Measurements from ENCODE around the gene MEGF8. TPM values are rescaled to one million over a fixed set of nuclear protein-coding genes. Genes with fewer than 3 reads are reported as not detected.
A peak's percentile ranks its signal among the peaks of the same experiment; 100 is the strongest.

MEGF8 gene
- 19.0 TPM for polyA plus RNA-seq (2013, experiment 1 of 2)
- 17.8 TPM for polyA plus RNA-seq (2013, experiment 2 of 2)

- H3K18ac ChIP-seq (ENCODE audit: low read depth in 1 of 2, low read length in 2 of 2) = peak within 1 kb of the TSS; percentile 51 to 71
- H3K4me3 ChIP-seq (ENCODE audit: insufficient read depth in 1 of 2, low read depth in 1 of 2, low read length in 2 of 2) = peak within 1 kb of the TSS; percentile 79 to 95
- no peak within 1 kb of the TSS for H4K91ac ChIP-seq (ENCODE audit: low read length)
- DNase-seq = peak; percentile 99
- peak within 1 kb of the TSS; percentile 56 for H2BK15ac ChIP-seq (ENCODE audit: low read depth, poor library complexity, severe bottlenecking)
- H3K27ac ChIP-seq (ENCODE audit: low read length, poor library complexity, severe bottlenecking) = no peak within 1 kb of the TSS
- H3K4me2 ChIP-seq (ENCODE audit: low read length, poor library complexity, severe bottlenecking) = peak within 1 kb of the TSS; percentile 95
- H2BK5ac ChIP-seq (ENCODE audit: low read depth, low read length, poor library complexity, severe bottlenecking) = no peak within 1 kb of the TSS
- peak within 1 kb of the TSS in 1 of 2 experiments; percentile 43 for H3K4ac ChIP-seq (ENCODE audit: low read depth in 1 of 2, low read length in 2 of 2)
- no peak within 1 kb of the TSS for H2AK5ac ChIP-seq (ENCODE audit: low read length, severe bottlenecking)
- peak within 1 kb of the TSS; percentile 94 for H3K9ac ChIP-seq (ENCODE audit: low read length)
- H2BK120ac ChIP-seq (ENCODE audit: low read depth, low read length) = peak within 1 kb of the TSS; percentile 57
- H2AFZ ChIP-seq (ENCODE audit: low read depth, low read length) = peak within 1 kb of the TSS; percentile 59
- no peaks in the 10 kb centered on the region for H3K9me3 ChIP-seq (ENCODE audit: control insufficient read depth, low read length)
- H2BK12ac ChIP-seq (ENCODE audit: low read length in 2 of 2) = no peak within 1 kb of the TSS
- H3K4me1 ChIP-seq (ENCODE audit: control insufficient read depth, insufficient read depth, low read depth, low read length) = peaks cover 29% of the 10 kb centered on the region
- peak within 1 kb of the TSS; percentile 22 to 62 for H3K14ac ChIP-seq (ENCODE audit: low read length in 2 of 2)
- no peaks in the 10 kb centered on the region for H3K36me3 ChIP-seq (ENCODE audit: control insufficient read depth in 1 of 2, insufficient read depth in 2 of 2, low read depth in 1 of 2, low read length in 2 of 2)
- H3K27me3 ChIP-seq (ENCODE audit: control insufficient read depth in 1 of 2, insufficient read depth in 1 of 2, low read length in 2 of 2) = peaks cover 28 to 34% of the 10 kb centered on the region in 2 experiments
- peaks cover 38% of the 10 kb centered on the region for H3K79me1 ChIP-seq (replicated peaks; ENCODE audit: low read length, poor library complexity, severe bottlenecking)
- peak within 1 kb of the TSS in 1 of 2 experiments; percentile 74 for H3K23ac ChIP-seq (ENCODE audit: low read length in 2 of 2)
- under 1% methylated on average over 30 of the region's 45 CpGs for WGBS
- H4K8ac ChIP-seq (ENCODE audit: low read length) = peak within 1 kb of the TSS; percentile 92
Observed at GRCh38 chr19:42325308-42325895, at the start of gene MEGF8. Gene MEGF8 (plus strand): TSS chr19:42325635. CDS start chr19:42326244, 609 bp downstream.

- Histone ChIP-seq H3K4ac (ENCODE audit: low read depth in 1 of 2, low read length in 2 of 2) (no peak overlapping the region), H3K4me2 (ENCODE audit: low read length, poor library complexity, severe bottlenecking) (no peak overlapping the region), H3K23ac (ENCODE audit: low read length in 2 of 2) (no peak overlapping the region), H3K9ac (ENCODE audit: low read length) (peak overlapping the region; percentile 42), H3K27ac (ENCODE audit: low read length, poor library complexity, severe bottlenecking) (no peak overlapping the region), H3K4me1 (ENCODE audit: control insufficient read depth, insufficient read depth, low read depth, low read length) (peaks cover 71% of the 10 kb centered on the region), H2BK12ac (ENCODE audit: low read length in 2 of 2) (no peak overlapping the region), H3K36me3 (ENCODE audit: control insufficient read depth in 1 of 2, insufficient read depth in 2 of 2, low read depth in 1 of 2, low read length in 2 of 2) (peaks cover 55 to 61% of the 10 kb centered on the region in 2 experiments), H3K9me3 (ENCODE audit: control insufficient read depth, low read length) (no peaks in the 10 kb centered on the region), H2BK15ac (ENCODE audit: low read depth, poor library complexity, severe bottlenecking) (no peak overlapping the region), H3K14ac (ENCODE audit: low read length in 2 of 2) (no peak overlapping the region), H4K91ac (ENCODE audit: low read length) (no peak overlapping the region), H3K27me3 (ENCODE audit: control insufficient read depth in 1 of 2, insufficient read depth in 1 of 2, low read length in 2 of 2) (no peaks in the 10 kb centered on the region), H2AFZ (ENCODE audit: low read depth, low read length) (no peak overlapping the region), H2BK120ac (ENCODE audit: low read depth, low read length) (no peak overlapping the region), H3K4me3 (ENCODE audit: insufficient read depth in 1 of 2, low read depth in 1 of 2, low read length in 2 of 2) (no peak overlapping the region), H3K79me1 (replicated peaks; ENCODE audit: low read length, poor library complexity, severe bottlenecking) (peaks cover 2% of the 10 kb centered on the region), H2BK5ac (ENCODE audit: low read depth, low read length, poor library complexity, severe bottlenecking) (no peak overlapping the region), H4K8ac (ENCODE audit: low read length) (no peak overlapping the region), H3K18ac (ENCODE audit: low read depth in 1 of 2, low read length in 2 of 2) (no peak overlapping the region), H2AK5ac (ENCODE audit: low read length, severe bottlenecking) (no peak overlapping the region)
- no peak for DNase-seq
- 100% methylated on average over 3 of the region's 3 CpGs for WGBS
Observed at GRCh38 chr19:42276284-42276683, 49.2 kb upstream of the MEGF8 start.

GRCh38 chr19:42276821-42277220 is 48.6 kb upstream of the MEGF8 start:
- no peak for DNase-seq
- Histone ChIP-seq H3K9ac (ENCODE audit: low read length) (peak overlapping the region; percentile 42), H3K4ac (ENCODE audit: low read depth in 1 of 2, low read length in 2 of 2) (no peak overlapping the region), H3K79me1 (replicated peaks; ENCODE audit: low read length, poor library complexity, severe bottlenecking) (peaks cover 2% of the 10 kb centered on the region), H3K18ac (ENCODE audit: low read depth in 1 of 2, low read length in 2 of 2) (no peak overlapping the region), H2BK120ac (ENCODE audit: low read depth, low read length) (no peak overlapping the region), H3K27ac (ENCODE audit: low read length, poor library complexity, severe bottlenecking) (peak overlapping the region; percentile 34), H2AFZ (ENCODE audit: low read depth, low read length) (no peak overlapping the region), H3K27me3 (ENCODE audit: control insufficient read depth in 1 of 2, insufficient read depth in 1 of 2, low read length in 2 of 2) (no peaks in the 10 kb centered on the region), H3K4me1 (ENCODE audit: control insufficient read depth, insufficient read depth, low read depth, low read length) (peaks cover 71% of the 10 kb centered on the region), H3K23ac (ENCODE audit: low read length in 2 of 2) (no peak overlapping the region), H3K4me3 (ENCODE audit: insufficient read depth in 1 of 2, low read depth in 1 of 2, low read length in 2 of 2) (no peak overlapping the region), H2AK5ac (ENCODE audit: low read length, severe bottlenecking) (no peak overlapping the region), H3K9me3 (ENCODE audit: control insufficient read depth, low read length) (no peaks in the 10 kb centered on the region), H3K36me3 (ENCODE audit: control insufficient read depth in 1 of 2, insufficient read depth in 2 of 2, low read depth in 1 of 2, low read length in 2 of 2) (peaks cover 55 to 56% of the 10 kb centered on the region in 2 experiments), H3K4me2 (ENCODE audit: low read length, poor library complexity, severe bottlenecking) (no peak overlapping the region), H3K14ac (ENCODE audit: low read length in 2 of 2) (no peak overlapping the region), H2BK5ac (ENCODE audit: low read depth, low read length, poor library complexity, severe bottlenecking) (no peak overlapping the region), H4K91ac (ENCODE audit: low read length) (peak overlapping the region; percentile 4), H2BK15ac (ENCODE audit: low read depth, poor library complexity, severe bottlenecking) (no peak overlapping the region), H2BK12ac (ENCODE audit: low read length in 2 of 2) (no peak overlapping the region), H4K8ac (ENCODE audit: low read length) (no peak overlapping the region)
- 92% methylated on average over 4 of the region's 4 CpGs for WGBS

DNA sequence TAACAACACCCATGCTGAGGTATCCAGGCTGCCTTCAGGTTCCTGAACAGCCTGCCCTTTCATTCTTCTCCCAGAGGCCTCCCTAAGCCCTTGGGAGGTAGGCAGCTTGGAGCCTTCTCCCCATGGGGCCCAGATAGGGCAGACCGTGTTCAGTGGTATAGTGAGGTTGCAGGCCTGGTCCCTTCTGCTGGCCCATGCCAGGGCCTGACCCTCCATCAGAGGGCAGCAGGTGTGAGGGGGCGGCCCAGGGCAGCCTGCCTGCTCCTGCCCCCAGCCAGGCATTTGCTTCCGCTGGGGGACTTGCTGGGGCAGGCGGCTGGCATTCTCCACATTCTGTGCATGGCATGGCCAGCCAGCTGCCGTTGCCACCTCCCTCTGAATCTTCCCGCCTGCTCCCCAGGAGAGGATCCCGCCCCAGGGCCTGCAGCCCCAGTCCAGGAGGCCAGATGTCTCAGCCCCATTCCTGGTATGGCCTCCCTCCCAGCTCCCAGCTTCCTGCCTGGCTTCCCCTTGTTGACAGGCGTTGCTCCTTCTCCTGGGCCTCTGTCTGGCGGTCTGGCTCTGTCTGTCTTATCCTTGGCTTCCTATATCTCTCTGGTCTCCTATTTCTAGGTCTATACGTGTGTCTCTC is 47.5 kb upstream of the MEGF8 start:
- H3K27me3 ChIP-seq (ENCODE audit: control insufficient read depth in 1 of 2, insufficient read depth in 1 of 2, low read length in 2 of 2) = no peaks in the 10 kb centered on the region
- H4K8ac ChIP-seq (ENCODE audit: low read length) = peak overlapping the region; percentile 38
- H3K14ac ChIP-seq (ENCODE audit: low read length in 2 of 2) = peak overlapping the region in 1 of 2 experiments; percentile 35
- H2AK5ac ChIP-seq (ENCODE audit: low read length, severe bottlenecking) = peak overlapping the region; percentile 89
- peak overlapping the region; percentile 79 for H3K9ac ChIP-seq (ENCODE audit: low read length)
- peak; percentile 30 for DNase-seq
- peak overlapping the region; percentile 27 for H4K91ac ChIP-seq (ENCODE audit: low read length)
- peak overlapping the region; percentile 56 for H2BK15ac ChIP-seq (ENCODE audit: low read depth, poor library complexity, severe bottlenecking)
- H2BK5ac ChIP-seq (ENCODE audit: low read depth, low read length, poor library complexity, severe bottlenecking) = peak overlapping the region; percentile 67
- peak overlapping the region in 1 of 2 experiments; percentile 23 for H3K4me3 ChIP-seq (ENCODE audit: insufficient read depth in 1 of 2, low read depth in 1 of 2, low read length in 2 of 2)
- H3K9me3 ChIP-seq (ENCODE audit: control insufficient read depth, low read length) = no peaks in the 10 kb centered on the region
- peak overlapping the region in 1 of 2 experiments; percentile 16 for H3K23ac ChIP-seq (ENCODE audit: low read length in 2 of 2)
- peak overlapping the region in 1 of 2 experiments; percentile 49 for H3K18ac ChIP-seq (ENCODE audit: low read depth in 1 of 2, low read length in 2 of 2)
- peaks cover 74% of the 10 kb centered on the region for H3K4me1 ChIP-seq (ENCODE audit: control insufficient read depth, insufficient read depth, low read depth, low read length)
- H2BK12ac ChIP-seq (ENCODE audit: low read length in 2 of 2) = peak overlapping the region in 1 of 2 experiments; percentile 72
- WGBS = 65% methylated on average over 10 of the region's 10 CpGs
- H3K4ac ChIP-seq (ENCODE audit: low read depth in 1 of 2, low read length in 2 of 2) = peak overlapping the region in 1 of 2 experiments; percentile 21
- no peak overlapping the region for H2BK120ac ChIP-seq (ENCODE audit: low read depth, low read length)
- peak overlapping the region; percentile 29 for H3K4me2 ChIP-seq (ENCODE audit: low read length, poor library complexity, severe bottlenecking)
- H3K36me3 ChIP-seq (ENCODE audit: control insufficient read depth in 1 of 2, insufficient read depth in 2 of 2, low read depth in 1 of 2, low read length in 2 of 2) = peaks cover 45 to 46% of the 10 kb centered on the region in 2 experiments
- H3K27ac ChIP-seq (ENCODE audit: low read length, poor library complexity, severe bottlenecking) = peak overlapping the region; percentile 90
- H2AFZ ChIP-seq (ENCODE audit: low read depth, low read length) = no peak overlapping the region
- H3K79me1 ChIP-seq (replicated peaks; ENCODE audit: low read length, poor library complexity, severe bottlenecking) = peaks cover 2% of the 10 kb centered on the region
